Bone marrow (tissue), 2 donors: ENCODE results near the gene RNF167.

Source experiments
- DNase-seq, 2 donors: peaks; one replicate each; lab custom pipeline; 2025; lab: John Stamatoyannopoulos, UW

The RNF167 gene

GRCh38 chr17:4953451-4953961, 13.4 kb downstream of the RNF167 start:
- no peak for DNase-seq

DNA sequence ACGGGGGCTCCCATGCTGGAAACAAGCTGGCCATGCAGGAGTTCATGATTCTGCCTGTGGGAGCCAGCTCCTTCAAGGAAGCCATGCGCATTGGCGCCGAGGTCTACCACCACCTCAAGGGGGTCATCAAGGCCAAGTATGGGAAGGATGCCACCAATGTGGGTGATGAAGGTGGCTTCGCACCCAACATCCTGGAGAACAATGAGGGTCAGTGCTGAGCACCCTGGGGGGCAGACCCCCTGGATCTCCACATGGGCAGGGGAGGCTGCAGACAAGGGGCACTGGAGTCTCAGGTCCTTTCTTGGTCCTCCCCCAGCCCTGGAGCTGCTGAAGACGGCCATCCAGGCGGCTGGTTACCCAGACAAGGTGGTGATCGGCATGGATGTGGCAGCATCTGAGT, 15.0 kb downstream of the RNF167 start:
- DNase-seq = no peak

DNA sequence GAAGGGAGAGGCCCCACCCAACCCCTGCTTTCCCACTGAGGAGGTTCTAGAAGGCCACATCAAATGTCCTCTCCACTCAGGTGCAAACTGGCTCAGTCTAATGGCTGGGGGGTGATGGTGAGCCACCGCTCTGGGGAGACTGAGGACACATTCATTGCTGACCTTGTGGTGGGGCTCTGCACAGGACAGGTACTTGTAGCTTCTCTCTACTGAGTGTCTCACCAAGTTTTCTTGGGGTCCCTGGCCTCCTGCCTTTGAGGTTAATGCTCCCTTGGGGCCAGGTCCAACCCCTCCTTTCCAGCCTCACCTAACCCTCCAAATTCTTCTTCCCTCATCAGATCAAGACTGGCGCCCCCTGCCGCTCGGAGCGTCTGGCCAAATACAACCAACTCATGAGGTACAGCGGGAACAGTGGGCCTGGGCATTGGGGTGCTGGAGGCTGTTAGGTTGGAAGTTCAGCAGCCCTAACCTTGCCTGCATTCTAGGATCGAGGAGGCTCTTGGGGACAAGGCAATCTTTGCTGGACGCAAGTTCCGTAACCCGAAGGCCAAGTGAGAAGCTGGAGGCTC, 16.5 kb downstream of the RNF167 start:
- DNase-seq = no peak

- no peak for DNase-seq
These were observed 18.0 kb downstream of the RNF167 start for GRCh38 chr17:4958102-4958501.

GRCh38 chr17:4959261-4959965, 19.3 kb downstream of the RNF167 start:
- no peak for DNase-seq

GRCh38 chr17:4960279-4960922, 20.3 kb downstream of the RNF167 start:
- no peak for DNase-seq

- DNase-seq = no peak
These were observed 25.4 kb downstream of the RNF167 start for GRCh38 chr17:4965311-4965986.

DNA sequence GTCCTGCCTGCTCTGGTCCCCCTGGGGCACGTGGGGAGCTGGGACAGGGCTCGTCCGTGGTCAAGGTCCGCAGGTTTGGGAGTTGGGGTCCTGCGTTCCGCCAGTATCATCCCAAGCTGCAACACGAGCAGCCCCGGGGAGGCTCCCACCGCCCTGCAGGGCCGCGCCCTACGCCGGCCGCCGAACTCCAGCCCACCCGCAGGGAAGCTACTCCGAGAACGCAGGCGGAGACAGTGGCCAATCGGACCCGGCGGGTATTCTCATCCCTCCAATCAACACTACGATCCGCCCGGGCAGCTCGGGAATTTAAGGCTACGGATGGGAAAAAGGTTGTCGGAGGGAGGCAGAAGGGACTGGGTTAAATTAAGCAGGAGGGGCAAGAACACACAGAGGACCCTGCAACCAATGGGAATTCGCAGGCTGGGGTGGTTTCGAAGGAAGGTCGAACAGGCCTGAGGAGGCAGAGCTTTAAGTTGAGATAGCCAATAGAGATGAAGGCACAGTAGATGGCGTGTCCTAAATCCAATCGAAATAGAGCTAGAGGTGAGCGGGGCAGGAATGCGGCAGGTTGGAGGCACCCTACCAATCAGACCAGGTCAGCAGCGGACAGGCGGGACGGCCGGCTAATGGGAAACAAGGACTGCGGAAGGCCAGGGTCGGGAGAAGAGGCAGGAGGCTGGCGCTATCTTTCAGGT, 26.9 kb downstream of the RNF167 start:
- DNase-seq = peak in 1 of 2 donors; percentile 100

- peak; percentile 89 to 96 for DNase-seq
These were observed 27.7 kb downstream of the RNF167 start, which contains the start of gene SPAG7 for GRCh38 chr17:4967539-4968485. TSS of gene SPAG7 (minus strand) at chr17:4967817. CDS start at chr17:4967804, 13 bp downstream.

DNA sequence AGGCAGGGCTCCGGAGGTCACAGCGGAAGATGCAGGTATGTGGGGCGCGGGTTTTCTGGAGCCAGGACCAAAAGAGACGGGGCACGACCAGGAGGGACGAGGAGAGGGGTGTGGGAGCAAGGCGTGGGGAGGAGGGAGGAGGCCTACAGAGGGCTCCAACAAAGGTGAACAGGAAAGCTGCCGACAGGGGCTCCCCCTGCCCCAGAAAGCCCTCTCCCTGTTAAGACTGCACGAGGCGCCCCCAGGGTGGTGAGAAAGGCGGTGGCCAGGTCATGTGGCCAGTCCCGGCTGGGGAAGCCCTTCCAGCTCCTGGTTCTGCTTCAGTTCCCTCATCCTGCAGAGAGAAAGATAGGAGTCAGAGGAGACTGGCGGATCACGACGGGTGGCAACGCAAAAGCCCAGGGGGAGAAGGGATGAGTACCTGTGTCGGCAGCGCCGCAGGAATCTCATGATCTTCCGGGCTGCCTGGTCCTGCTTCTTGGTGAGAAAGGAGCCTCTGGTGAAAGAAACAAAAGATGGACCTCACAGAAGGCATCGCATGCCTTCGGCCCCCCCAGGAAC, 28.5 kb downstream of the RNF167 start:
- DNase-seq = no peak

DNA sequence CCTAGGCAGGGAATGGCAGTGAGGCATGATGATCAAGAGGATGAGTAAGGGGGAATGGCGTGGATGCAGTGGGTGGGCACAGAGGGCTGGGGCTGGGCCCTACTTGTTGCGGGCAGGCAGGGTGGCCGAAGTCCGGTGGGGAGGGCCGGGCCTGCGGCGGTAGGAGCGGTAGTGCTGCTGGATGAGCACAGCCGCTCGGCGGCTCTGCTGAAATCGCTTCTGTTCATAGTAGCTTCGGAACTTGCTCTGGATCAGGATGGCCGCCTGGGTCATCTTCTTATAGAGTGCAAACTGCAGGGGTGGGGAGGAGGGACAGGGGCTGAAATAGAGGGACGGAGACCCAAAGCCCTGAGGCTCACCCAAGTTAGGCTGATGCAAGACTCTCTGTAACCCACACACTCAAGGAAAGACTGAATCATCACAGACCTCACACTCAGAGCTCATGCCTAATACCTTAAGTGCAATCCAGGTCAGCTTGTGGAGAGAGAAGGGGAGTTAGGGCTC, 29.0 kb downstream of the RNF167 start:
- DNase-seq = peak in 1 of 2 donors; percentile 6

DNA sequence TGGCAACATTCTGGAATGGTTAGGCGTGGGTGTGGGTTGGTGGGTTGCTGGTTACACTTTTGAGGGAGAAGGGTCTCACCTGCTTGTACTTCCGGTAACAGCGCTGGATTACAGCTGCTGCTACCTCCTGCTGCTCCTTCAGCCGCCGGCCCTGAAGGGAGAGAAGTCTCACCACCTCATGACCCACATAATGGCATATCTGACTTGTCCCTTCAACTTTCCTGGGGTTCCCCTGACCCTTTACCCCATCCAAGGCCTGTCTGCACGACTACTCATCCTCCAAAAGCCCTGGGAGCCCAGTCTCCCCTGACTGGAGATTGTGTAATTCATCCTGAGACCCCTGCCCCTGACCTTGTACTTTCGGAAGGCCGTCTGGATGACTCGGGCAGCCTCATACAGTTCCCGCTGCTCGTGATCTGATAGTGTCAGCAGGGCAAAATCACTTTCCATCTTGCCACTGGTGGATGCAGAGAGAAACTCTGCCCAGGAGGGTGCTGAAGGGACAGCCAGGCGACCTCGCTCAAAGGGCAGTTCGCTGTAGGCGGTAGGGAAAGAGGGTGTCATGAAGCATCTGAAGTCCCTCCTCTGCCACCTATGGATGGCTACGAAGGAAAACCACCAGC, 29.6 kb downstream of the RNF167 start:
- no peak for DNase-seq

GRCh38 chr17:4970273-4970672, 30.2 kb downstream of the RNF167 start:
- DNase-seq = no peak

- no peak for DNase-seq
These were observed 31.8 kb downstream of the RNF167 start for GRCh38 chr17:4971826-4972225.

GRCh38 chr17:4972322-4972721, 32.3 kb downstream of the RNF167 start:
- no peak for DNase-seq

- DNase-seq = no peak
These were observed 32.7 kb downstream of the RNF167 start for GRCh38 chr17:4972752-4973151.

DNA sequence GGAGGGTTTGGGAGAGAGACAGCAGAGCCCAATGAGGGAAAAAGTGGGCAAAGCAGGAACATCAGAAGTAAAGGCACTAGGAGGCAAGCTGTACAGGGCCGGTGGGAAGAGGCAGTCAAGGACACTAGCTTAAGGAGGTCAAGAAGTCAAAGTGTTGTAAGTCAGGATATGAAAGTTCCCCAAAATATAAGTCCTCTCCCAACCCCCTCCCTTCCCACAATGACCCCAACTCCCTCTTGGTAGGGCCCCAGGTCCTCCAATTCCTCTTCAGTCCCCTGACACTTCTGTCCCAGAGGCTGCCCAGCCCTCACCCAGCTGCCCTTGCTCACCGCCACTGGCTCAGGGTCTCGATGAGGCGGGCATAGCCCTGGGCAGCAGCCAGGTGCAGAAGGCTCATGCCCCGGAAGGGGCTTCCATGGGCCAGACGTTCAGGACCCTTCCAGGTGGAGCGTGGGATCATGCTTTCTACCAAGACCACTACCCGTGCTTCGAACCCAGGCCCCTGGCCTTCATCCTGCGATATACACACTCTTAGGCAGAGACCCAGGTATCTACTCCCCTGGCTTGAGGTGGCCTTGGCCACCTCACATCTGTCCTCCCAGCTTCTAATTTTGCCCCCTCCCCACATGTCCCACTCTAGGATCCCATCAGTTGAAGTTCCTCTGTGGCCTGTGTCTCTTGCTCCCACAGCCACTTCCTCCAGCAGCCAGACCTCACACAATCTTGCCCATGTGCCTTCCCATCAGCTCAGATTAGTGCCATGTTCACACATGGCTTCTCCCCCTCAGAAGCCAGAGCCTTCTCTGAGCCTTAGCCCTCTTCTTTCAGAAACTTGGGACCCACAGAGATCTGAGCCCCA, 33.4 kb downstream of the RNF167 start:
- DNase-seq = no peak

- DNase-seq = no peak
These were observed 34.1 kb downstream of the RNF167 start for GRCh38 chr17:4974115-4974670.
